A549 (cell line): ENCODE results near the gene SERPING1. TPM values are rescaled to one million over a fixed set of nuclear protein-coding genes. Genes with fewer than 3 reads are reported as not detected.

Source experiments
- ATAC-seq, 2 experiments: fragments of 200-7000 bp in 1 of 2; fragments of >200 bp in 1 of 2; cut with Nextera tagmentation in 1 of 2; cut with Tn5 transposase in 1 of 2; 3 replicates each; pipeline versions ENCODE4 v1.8.0 to v1.9.1; 2018 to 2020; ENCODE audit warnings: mild to moderate bottlenecking in 1 of 2, moderate library complexity in 1 of 2
- CTCF ChIA-PET: fragments of 300-600 bp; sonication (Branson Sonifier 250); formaldehyde crosslinking; extraction: SDS; loops from one replicate; lab custom pipeline; 2021; ENCODE audit warnings: antibody characterized with exemption, inconsistent platforms; lab: Yijun Ruan, JAX
- POLR2A ChIA-PET: fragments of 350-600 bp; formaldehyde crosslinking; extraction: SDS; loops from one replicate; lab custom pipeline; 2021; ENCODE audit warnings: antibody characterized with exemption, inconsistent platforms; lab: Yijun Ruan, JAX
- DNase-seq, 2 experiments: peaks; one replicate each; pipeline versions ENCODE4 v3.0.0 to v3.0.0-alpha.2; 2011 to 2016; ENCODE audit warnings: low read depth in 1 of 2, low spot score in 1 of 2
- FAIRE-seq: peaks from 2 replicates; lab custom pipeline; 2011; peaks lifted over from hg19 to GRCh38; lab: Jason Lieb, UNC
- H3K27ac ChIP-seq, 2 experiments: fragments of >200 bp; sonication (Bioruptor Twin); formaldehyde crosslinking; 3 replicates each; pipeline ENCODE4 v1.5.1; 2016 to 2017
- H3K4me1 ChIP-seq: fragments of >200 bp; sonication (Bioruptor Twin); formaldehyde crosslinking; 3 replicates; pipeline ENCODE4 v1.6.1; 2016
- H3K4me2 ChIP-seq: fragments of >200 bp; sonication (Bioruptor Twin); formaldehyde crosslinking; 3 replicates; pipeline ENCODE4 v1.6.1; 2016
- H3K4me3 ChIP-seq: fragments of >200 bp; sonication (Bioruptor Twin); formaldehyde crosslinking; 3 replicates; pipeline ENCODE4 v1.5.1; 2016
- H3K9me3 ChIP-seq: fragments of >200 bp; sonication (Bioruptor Twin); formaldehyde crosslinking; 3 replicates; pipeline ENCODE4 v1.6.1; 2016
- CEBPB ChIP-seq, 2 experiments: fragments of >200 bp in 1 of 2; sonication (Bioruptor Twin) in 1 of 2; formaldehyde crosslinking in 1 of 2; IDR thresholded peaks; 2 replicates each; pipeline ENCODE4 v1.6.1; 2012 to 2016
- CHD4 ChIP-seq: fragments of 200-600 bp; sonication (generic); IDR thresholded peaks from 2 replicates; pipeline ENCODE4 v1.6.1; 2016; ENCODE audit warnings: antibody characterized with exemption, mild to moderate bottlenecking, borderline replicate concordance
- EHF ChIP-seq: fragments of 250-450 bp; sonication (Bioruptor Pico); IDR thresholded peaks from 2 replicates; pipeline ENCODE4 v1.5.0; 2020; ENCODE audit warnings: mild to moderate bottlenecking
- EHMT2 ChIP-seq: fragments of 200-600 bp; sonication (generic); IDR thresholded peaks from 2 replicates; pipeline ENCODE4 v1.6.1; 2016; ENCODE audit warnings: antibody characterized with exemption, low read depth, mild to moderate bottlenecking, moderate library complexity
- EP300 ChIP-seq, 2 experiments: fragments of >200 bp; sonication (Bioruptor Twin); formaldehyde crosslinking; IDR thresholded peaks; 2 replicates in 1 of 2; 3 replicates in 1 of 2; pipeline ENCODE4 v1.6.1; 2016 to 2017
- ESRRA ChIP-seq: fragments of 150-350 bp; IDR thresholded peaks from 2 replicates; pipeline ENCODE4 v1.6.1; 2014; ENCODE audit warnings: mild to moderate bottlenecking, low read length, borderline replicate concordance
- HOXB13 ChIP-seq: fragments of 250-450 bp; sonication (Bioruptor Pico); IDR thresholded peaks from 2 replicates; pipeline ENCODE4 v1.5.0; 2020; ENCODE audit warnings: low read depth, mild to moderate bottlenecking, moderate library complexity
- HOXB5 ChIP-seq: fragments of 250-450 bp; sonication (Bioruptor Pico); IDR thresholded peaks from 2 replicates; pipeline ENCODE4 v1.5.0; 2020; ENCODE audit warnings: mild to moderate bottlenecking, moderate library complexity
- JUNB ChIP-seq: fragments of >200 bp; sonication (Bioruptor Twin); formaldehyde crosslinking; IDR thresholded peaks from 2 replicates; pipeline ENCODE4 v1.6.1; 2016
- MAFK ChIP-seq: fragments of 450-650 bp; IDR thresholded peaks from 2 replicates; pipeline ENCODE4 v1.6.1; 2014; ENCODE audit not compliant: partially characterized antibody
- MYC ChIP-seq: IDR thresholded peaks from 2 replicates; pipeline ENCODE4 v1.6.1; 2012; ENCODE audit warnings: mild to moderate bottlenecking, inconsistent platforms, low read length, improper control_type of control experiment, borderline replicate concordance
- NPAS2 ChIP-seq: fragments of 250-450 bp; sonication (Bioruptor Pico); IDR thresholded peaks from 2 replicates; pipeline ENCODE4 v1.8.0; 2022; ENCODE audit warnings: mild to moderate bottlenecking, moderate library complexity, borderline replicate concordance
- NR3C1 ChIP-seq: fragments of >200 bp; sonication (Bioruptor Twin); formaldehyde crosslinking; IDR thresholded peaks from 3 replicates; pipeline ENCODE4 v1.6.1; 2017
- PHF8 ChIP-seq: fragments of 200-600 bp; sonication (generic); IDR thresholded peaks from 2 replicates; pipeline ENCODE4 v1.6.1; 2016; ENCODE audit warnings: low read depth, mild to moderate bottlenecking, antibody characterized with exemption, moderate library complexity, borderline replicate concordance
- RCOR1 ChIP-seq: fragments of 150-350 bp; IDR thresholded peaks from 2 replicates; pipeline ENCODE4 v1.6.1; 2014; ENCODE audit warnings: antibody characterized with exemption, low read length, low read depth
- RFX5 ChIP-seq: fragments of 450-650 bp; IDR thresholded peaks from 2 replicates; pipeline ENCODE4 v1.7.1; 2014; ENCODE audit warnings: antibody characterized with exemption, mild to moderate bottlenecking, moderate library complexity
- RNF2 ChIP-seq: fragments of 200-600 bp; sonication (generic); IDR thresholded peaks from 2 replicates; pipeline ENCODE4 v1.6.1; 2016; ENCODE audit warnings: low read depth, mild to moderate bottlenecking, antibody characterized with exemption, moderate library complexity, borderline replicate concordance
- SREBF2 ChIP-seq: fragments of 450-650 bp; IDR thresholded peaks from 2 replicates; pipeline ENCODE4 v1.6.1; 2014; ENCODE audit warnings: mild to moderate bottlenecking, moderate library complexity
- TP53 ChIP-seq: fragments of 250-450 bp; sonication (Bioruptor Pico); IDR thresholded peaks from 2 replicates; pipeline ENCODE4 v1.5.0; 2021; ENCODE audit warnings: mild to moderate bottlenecking, moderate library complexity
- ZFP36 ChIP-seq: fragments of 450-650 bp; IDR thresholded peaks from 2 replicates; pipeline ENCODE4 v1.6.1; 2014; ENCODE audit warnings: borderline replicate concordance; ENCODE audit not compliant: partially characterized antibody
- ZSCAN20 ChIP-seq: fragments of 250-450 bp; sonication (Bioruptor Pico); IDR thresholded peaks from 2 replicates; pipeline ENCODE4 v1.8.0; 2022; ENCODE audit warnings: mild to moderate bottlenecking, moderate library complexity
- WGBS: methylation state at CpG from one replicate; pipeline ENCODE4 v1.1.6; 2017; ENCODE audit errors: missing lambda C conversion rate; 5-methylcytosine and 5-hydroxymethylcytosine counted together
- polyA plus RNA-seq, 4 experiments: library from polyadenylated mRNA; depleted of rRNA in 3 of 4; stranded (reverse); fragments of >200 nt; fragmentation: RNase III in 1 of 4; extraction: RNeasy Plus Mini Kit Qiagen cat#74134 plus additional on column Dnase treatment in 1 of 4; gene quantifications; 2 replicates in 3 of 4; 3 replicates in 1 of 4; pipeline ENCODE4 v1.2.3, GENCODE V29; 2011 to 2017
- TF ChIP-seq, protein P1 (sequence below): fragments of 250-450 bp; sonication (Bioruptor Pico); IDR thresholded peaks from 2 replicates; pipeline ENCODE4 v1.5.0; 2020; ENCODE audit warnings: low read depth, mild to moderate bottlenecking, moderate library complexity
- TF ChIP-seq, protein P2 (sequence below): fragments of 250-450 bp; sonication (Bioruptor Pico); IDR thresholded peaks from 2 replicates; pipeline ENCODE4 v1.5.0; 2021; ENCODE audit warnings: mild to moderate bottlenecking, moderate library complexity, borderline replicate concordance
- TF ChIP-seq, protein P3 (sequence below): fragments of >200 bp; sonication (Bioruptor Twin); formaldehyde crosslinking; IDR thresholded peaks from 2 replicates; pipeline ENCODE4 v1.6.1; 2016
- TF ChIP-seq, protein P4 (sequence below): IDR thresholded peaks from 2 replicates; pipeline ENCODE4 v1.6.1; 2012; ENCODE audit warnings: low read depth, borderline replicate concordance
- TF ChIP-seq, protein P5 (sequence below): fragments of >200 bp; sonication (Bioruptor Twin); formaldehyde crosslinking; IDR thresholded peaks from 3 replicates; pipeline ENCODE4 v1.6.1; 2016
- TF ChIP-seq, protein P6 (sequence below): fragments of 150-350 bp; IDR thresholded peaks from 2 replicates; pipeline ENCODE4 v1.6.1; 2014; ENCODE audit warnings: low read depth, mild to moderate bottlenecking, low read length

The SERPING1 gene
- polyA plus RNA-seq, 2 of the 4 experiments (the other 2 are of a cell fraction) = 0.59 to 0.63 TPM

DNA sequence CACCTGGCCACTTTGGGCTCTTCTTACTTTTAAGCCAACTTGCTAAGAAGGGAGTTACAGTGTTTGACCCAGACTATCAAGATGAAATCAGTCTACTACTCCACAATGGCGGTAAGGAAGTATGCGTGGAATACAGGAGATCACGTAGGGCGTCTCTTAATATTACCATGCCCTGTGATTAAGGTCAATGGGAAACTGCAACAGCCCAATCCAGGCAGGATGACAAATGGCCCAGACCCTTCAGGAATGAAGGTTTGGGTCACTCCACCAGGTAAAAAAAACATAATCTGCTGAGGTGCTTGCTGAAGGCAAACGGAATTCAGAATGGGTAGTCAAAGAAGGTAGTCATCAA, 53.2 kb downstream of the SERPING1 start:
- Histone ChIP-seq H3K4me1 (peaks cover 18% of the 10 kb centered on the region), H3K4me2 (no peak overlapping the region), H3K27ac (no peak overlapping the region), H3K4me3 (no peak overlapping the region), H3K9me3 (no peaks in the 10 kb centered on the region)
- no peak for DNase-seq
- POLR2A ChIA-PET = interaction anchor here (0.6 kb wide), 1 partner anchor 62 kb away, joined by 5 read pairs; the partner anchor contains the start of gene TMX2
- FAIRE-seq = no peak
- TF ChIP-seq MAFK = no peak
- TF ChIP-seq, protein P1, sequence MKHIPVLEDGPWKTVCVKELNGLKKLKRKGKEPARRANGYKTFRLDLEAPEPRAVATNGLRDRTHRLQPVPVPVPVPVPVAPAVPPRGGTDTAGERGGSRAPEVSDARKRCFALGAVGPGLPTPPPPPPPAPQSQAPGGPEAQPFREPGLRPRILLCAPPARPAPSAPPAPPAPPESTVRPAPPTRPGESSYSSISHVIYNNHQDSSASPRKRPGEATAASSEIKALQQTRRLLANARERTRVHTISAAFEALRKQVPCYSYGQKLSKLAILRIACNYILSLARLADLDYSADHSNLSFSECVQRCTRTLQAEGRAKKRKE (CRISPR knock-in tag) = no peak
- no peak for TF ChIP-seq HOXB5
- TF ChIP-seq NPAS2 (CRISPR knock-in tag) = no peak
- no peak for TF ChIP-seq ESRRA
- no peak for TF ChIP-seq CHD4
- no peak for TF ChIP-seq EHF
- TF ChIP-seq, protein P2, sequence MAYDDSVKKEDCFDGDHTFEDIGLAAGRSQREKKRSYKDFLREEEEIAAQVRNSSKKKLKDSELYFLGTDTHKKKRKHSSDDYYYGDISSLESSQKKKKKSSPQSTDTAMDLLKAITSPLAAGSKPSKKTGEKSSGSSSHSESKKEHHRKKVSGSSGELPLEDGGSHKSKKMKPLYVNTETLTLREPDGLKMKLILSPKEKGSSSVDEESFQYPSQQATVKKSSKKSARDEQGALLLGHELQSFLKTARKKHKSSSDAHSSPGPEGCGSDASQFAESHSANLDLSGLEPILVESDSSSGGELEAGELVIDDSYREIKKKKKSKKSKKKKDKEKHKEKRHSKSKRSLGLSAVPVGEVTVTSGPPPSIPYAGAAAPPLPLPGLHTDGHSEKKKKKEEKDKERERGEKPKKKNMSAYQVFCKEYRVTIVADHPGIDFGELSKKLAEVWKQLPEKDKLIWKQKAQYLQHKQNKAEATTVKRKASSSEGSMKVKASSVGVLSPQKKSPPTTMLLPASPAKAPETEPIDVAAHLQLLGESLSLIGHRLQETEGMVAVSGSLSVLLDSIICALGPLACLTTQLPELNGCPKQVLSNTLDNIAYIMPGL (CRISPR knock-in tag) = no peak
- TF ChIP-seq, protein P3, sequence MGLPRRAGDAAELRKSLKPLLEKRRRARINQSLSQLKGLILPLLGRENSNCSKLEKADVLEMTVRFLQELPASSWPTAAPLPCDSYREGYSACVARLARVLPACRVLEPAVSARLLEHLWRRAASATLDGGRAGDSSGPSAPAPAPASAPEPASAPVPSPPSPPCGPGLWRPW = no peak
- TF ChIP-seq JUNB = no peak
- no peak for TF ChIP-seq NR3C1
- TF ChIP-seq RCOR1 = no peak
- TF ChIP-seq SREBF2 = no peak
- no peak for TF ChIP-seq MYC
- TF ChIP-seq TP53 (CRISPR knock-in tag) = no peak
- TF ChIP-seq, protein P4, sequence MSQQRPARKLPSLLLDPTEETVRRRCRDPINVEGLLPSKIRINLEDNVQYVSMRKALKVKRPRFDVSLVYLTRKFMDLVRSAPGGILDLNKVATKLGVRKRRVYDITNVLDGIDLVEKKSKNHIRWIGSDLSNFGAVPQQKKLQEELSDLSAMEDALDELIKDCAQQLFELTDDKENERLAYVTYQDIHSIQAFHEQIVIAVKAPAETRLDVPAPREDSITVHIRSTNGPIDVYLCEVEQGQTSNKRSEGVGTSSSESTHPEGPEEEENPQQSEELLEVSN = no peak
- TF ChIP-seq RNF2 = no peak
- CTCF ChIA-PET = interaction anchor here (0.5 to 1.5 kb wide), 3 partner anchors 11 to 193 kb away, joined by 3 to 6 read pairs (median 4); no protein-coding TSS in a partner anchor
- 95% methylated on average over 5 of the region's 5 CpGs for WGBS
- ATAC-seq = no peak

DNA sequence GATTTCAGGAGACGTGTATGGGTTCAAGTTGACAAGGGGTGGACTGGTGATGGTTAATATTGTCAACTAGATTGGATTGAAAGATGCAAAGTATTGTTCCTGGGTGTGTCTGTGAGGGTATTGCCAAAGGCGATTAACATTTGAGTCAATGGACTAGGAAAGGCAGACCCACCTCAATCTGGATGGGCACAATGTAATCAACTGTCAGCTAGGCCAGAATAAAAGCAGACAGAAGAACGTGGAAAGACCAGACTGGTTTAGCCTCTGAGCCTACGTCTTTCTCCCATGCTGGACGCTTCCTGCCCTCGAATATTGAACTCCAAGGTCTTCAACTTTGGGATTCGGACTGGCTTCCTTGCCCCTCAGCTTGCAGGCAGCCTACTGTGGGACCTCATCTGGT, 53.9 kb downstream of the SERPING1 start:
- H3K4me1 ChIP-seq = peaks cover 19% of the 10 kb centered on the region
- no peak for ATAC-seq
- H3K27ac ChIP-seq = no peak overlapping the region
- FAIRE-seq = no peak
- WGBS = 74% methylated on average over 7 of the region's 7 CpGs
- TF ChIP-seq ZSCAN20 (CRISPR knock-in tag) (no peak), EHF (no peak), RFX5 (no peak), MYC (no peak), ZFP36 (no peak), CEBPB (IDR thresholded peaks at IDR 0.05) (no peak), PHF8 (no peak), EHMT2 (no peak), HOXB13 (CRISPR knock-in tag) (no peak), EP300 (IDR thresholded peaks at IDR 0.05) (no peak)
- TF ChIP-seq, protein P3 = no peak
- TF ChIP-seq, protein P2 (CRISPR knock-in tag) = no peak
- TF ChIP-seq, protein P4 = no peak
- TF ChIP-seq, protein P5, sequence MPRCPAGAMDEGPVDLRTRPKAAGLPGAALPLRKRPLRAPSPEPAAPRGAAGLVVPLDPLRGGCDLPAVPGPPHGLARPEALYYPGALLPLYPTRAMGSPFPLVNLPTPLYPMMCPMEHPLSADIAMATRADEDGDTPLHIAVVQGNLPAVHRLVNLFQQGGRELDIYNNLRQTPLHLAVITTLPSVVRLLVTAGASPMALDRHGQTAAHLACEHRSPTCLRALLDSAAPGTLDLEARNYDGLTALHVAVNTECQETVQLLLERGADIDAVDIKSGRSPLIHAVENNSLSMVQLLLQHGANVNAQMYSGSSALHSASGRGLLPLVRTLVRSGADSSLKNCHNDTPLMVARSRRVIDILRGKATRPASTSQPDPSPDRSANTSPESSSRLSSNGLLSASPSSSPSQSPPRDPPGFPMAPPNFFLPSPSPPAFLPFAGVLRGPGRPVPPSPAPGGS = no peak
- TF ChIP-seq, protein P6, sequence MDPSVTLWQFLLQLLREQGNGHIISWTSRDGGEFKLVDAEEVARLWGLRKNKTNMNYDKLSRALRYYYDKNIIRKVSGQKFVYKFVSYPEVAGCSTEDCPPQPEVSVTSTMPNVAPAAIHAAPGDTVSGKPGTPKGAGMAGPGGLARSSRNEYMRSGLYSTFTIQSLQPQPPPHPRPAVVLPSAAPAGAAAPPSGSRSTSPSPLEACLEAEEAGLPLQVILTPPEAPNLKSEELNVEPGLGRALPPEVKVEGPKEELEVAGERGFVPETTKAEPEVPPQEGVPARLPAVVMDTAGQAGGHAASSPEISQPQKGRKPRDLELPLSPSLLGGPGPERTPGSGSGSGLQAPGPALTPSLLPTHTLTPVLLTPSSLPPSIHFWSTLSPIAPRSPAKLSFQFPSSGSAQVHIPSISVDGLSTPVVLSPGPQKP = no peak
- H3K4me2 ChIP-seq = no peak overlapping the region
- H3K4me3 ChIP-seq = no peak overlapping the region
- POLR2A ChIA-PET = no interaction called here
- CTCF ChIA-PET = interaction anchor here (0.7 to 3.8 kb wide), 5 partner anchors 10 to 194 kb away, joined by 3 to 21 read pairs (median 6); partner anchors contain the start of gene UBE2L6
- no peak for DNase-seq
- no peaks in the 10 kb centered on the region for H3K9me3 ChIP-seq
